ENCODE measurements around the gene FRMD1. TPM values are rescaled to one million over a fixed set of nuclear protein-coding genes. Genes with fewer than 3 reads are reported as not detected.

FRMD1 gene
- total and polyA plus RNA-seq, 2 donors (not counting 1 experiment from before 2014, with no cell fraction given), result not detected

- CTCF ChIA-PET, result no interaction called here
- DNase-seq, result no peak
- Histone ChIP-seq H4K20me1 (ENCODE audit: control insufficient read depth, insufficient read depth, low read length, poor library complexity, severe bottlenecking) (no peaks in the 10 kb centered on the region), H3K9me3 (ENCODE audit: control extremely low read depth in 1 of 3, control insufficient read depth in 2 of 3, insufficient read depth in 1 of 3, low read length in 2 of 3) (peaks cover 0 to 40% (median 4%) of the 10 kb centered on the region in 3 donors), H3K36me3 (replicated peaks in 1 of 2; ENCODE audit: control extremely low read depth in 1 of 2, control insufficient read depth in 1 of 2, extremely low read depth in 1 of 2, insufficient read depth in 2 of 2, low read length in 1 of 2) (no peaks in the 10 kb centered on the region), H3K9ac (ENCODE audit: low read length) (no peak overlapping the region), H3K4me1 (ENCODE audit: control insufficient read depth in 2 of 2, insufficient read depth in 2 of 2, low read length in 2 of 2) (no peaks in the 10 kb centered on the region), H3K27me3 (replicated peaks in 1 of 4; ENCODE audit: control extremely low read depth in 1 of 4, control insufficient read depth in 3 of 4, insufficient read depth in 4 of 4, low read length in 3 of 4) (no peaks in the 10 kb centered on the region), H3K4me2 (replicated peaks; ENCODE audit: low read depth, low read length, poor library complexity, severe bottlenecking) (no peak overlapping the region), H3K27ac (ENCODE audit: low read length in 2 of 2) (no peak overlapping the region), H2AFZ (ENCODE audit: insufficient read depth, low read depth, low read length, poor library complexity, severe bottlenecking) (no peak overlapping the region), H3K79me2 (ENCODE audit: control insufficient read depth, insufficient read depth, low read length) (no peaks in the 10 kb centered on the region), H3K4me3 (ENCODE audit: control extremely low read depth in 1 of 5, extremely low read depth in 1 of 5, insufficient read depth in 1 of 5, low read depth in 2 of 5, low read length in 4 of 5) (no peak overlapping the region)
- intact Hi-C loops (cut with micrococcal nuclease), result no loop called here
- peaks cover 5% of the 10 kb centered on the region for H3K9me3 Mint-ChIP-seq (ENCODE audit: insufficient read depth)
- WGBS (ENCODE audit: insufficient coverage), result 85% methylated on average over 34 of the region's 34 CpGs
- H3K27ac Mint-ChIP-seq, result no peak overlapping the region
- POLR2A ChIA-PET, result no interaction called here
- no peak for ATAC-seq (ENCODE audit: low read depth)
- H3K27me3 Mint-ChIP-seq, result no peaks in the 10 kb centered on the region
- TF ChIP-seq CTCF (IDR thresholded peaks at IDR 0.05), result no peak
- no peak for TF ChIP-seq EZH2 (IDR thresholded peaks at IDR 0.05; ENCODE audit: borderline replicate concordance, insufficient read depth, low read depth, low read length, poor library complexity, severe bottlenecking)
- H3K4me3 Mint-ChIP-seq, result no peak overlapping the region
- no peaks in the 10 kb centered on the region for H3K4me1 Mint-ChIP-seq
Observed at GRCh38 chr6:168089186-168090063, 10.4 kb upstream of the FRMD1 start.
